ENCODE data around the gene GAREM1.
"Not testable (repeated sequence)": the region's sequence is repeated elsewhere in the genome, so short reads cannot be mapped to it uniquely, and the experiment has no call there.

GAREM1 gene

DNA sequence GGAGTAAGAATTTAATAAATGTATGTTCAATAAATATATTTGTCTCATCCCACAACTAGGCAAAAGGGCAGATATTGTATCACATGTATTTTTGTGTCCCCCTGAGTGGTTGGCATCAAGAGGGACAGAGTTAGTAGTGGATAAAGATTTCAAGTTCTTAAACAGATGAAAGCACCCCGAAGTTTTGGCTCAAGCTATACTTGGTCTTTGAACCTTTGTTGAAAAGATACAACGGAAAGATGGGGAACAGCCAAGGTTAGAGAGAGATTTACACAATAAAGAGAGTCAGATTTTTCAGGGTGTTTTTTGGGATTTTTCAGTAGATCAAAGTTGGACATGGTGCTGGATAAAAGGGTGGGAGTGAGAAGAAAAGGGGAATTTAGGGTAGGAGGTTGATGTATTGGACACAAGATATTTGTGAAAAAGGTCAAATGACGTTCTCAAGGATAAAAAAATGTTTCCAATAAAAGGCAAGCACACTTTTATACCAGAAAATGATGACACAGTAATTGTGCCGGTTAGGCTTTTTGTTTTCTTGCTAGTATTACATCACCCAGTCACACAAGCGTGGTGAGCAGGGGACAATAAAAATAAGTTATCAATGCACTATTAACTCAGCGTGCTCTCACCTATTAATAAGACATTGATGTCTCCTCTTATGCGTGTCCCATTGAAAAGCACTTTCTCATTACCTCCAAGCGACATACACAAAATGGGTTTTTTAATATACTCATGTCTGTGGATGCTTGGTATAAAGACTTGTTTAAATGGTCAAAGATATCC is 221.3 kb downstream of the GAREM1 start:
- no peak for DNase-seq

DNA sequence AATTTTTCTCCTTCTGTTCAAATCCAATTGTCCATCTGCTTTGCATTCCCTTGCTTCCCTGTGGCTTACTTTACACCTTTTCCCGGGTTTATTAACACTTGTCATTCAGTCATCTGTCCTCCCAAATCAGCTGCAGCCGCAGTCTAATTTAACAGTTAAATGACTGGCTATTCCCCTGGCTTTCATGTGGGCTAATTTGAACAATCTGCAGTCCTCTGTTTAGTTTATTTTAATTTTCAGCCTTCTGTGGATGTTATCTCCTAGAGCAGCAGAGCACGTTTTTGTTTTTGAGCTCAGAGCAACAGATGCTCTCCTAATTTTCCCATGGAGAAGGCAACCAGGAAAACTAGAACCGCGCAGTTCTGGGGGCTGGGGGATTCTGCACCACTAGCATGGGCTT is 225.8 kb downstream of the GAREM1 start:
- no peak for DNase-seq

DNA sequence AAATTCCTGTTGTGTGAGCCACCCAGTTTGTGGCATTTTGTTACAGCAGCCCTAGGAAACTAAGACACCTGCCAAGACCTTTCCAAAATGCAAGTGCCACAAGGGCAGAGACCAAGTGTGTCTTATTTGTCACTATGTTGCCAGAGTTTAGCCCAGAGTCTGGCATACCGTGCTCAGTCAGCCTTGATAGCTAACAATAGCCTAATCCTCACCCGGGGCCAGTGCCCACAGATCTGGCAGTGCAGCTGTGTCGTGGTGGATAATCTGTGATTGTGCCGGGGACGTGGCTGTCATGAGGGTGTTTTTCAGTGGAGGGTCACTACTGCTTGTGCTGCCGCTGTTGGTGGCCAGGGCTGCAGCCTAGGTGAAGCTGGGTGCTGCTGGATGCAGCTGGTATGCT is 227.3 kb downstream of the GAREM1 start:
- DNase-seq, result no peak

DNA sequence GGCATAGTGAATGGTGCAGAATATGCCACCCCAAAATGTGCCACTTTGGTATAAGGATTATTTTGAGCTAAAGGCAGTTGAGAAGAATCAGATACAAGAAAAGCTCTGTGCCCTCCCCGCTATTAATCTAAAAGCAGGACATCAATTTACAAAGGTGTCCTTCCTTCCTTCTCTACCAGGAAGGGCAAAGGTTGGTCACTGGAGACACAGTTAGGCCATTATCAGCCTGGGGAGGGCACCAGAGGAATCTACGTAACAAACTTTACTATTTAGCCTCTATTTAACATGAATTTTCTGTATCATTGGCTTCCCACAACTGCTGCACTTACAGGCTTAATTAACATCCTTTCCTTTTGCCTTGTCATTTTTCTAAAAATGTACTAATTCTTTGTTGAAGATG is 228.3 kb downstream of the GAREM1 start:
- DNase-seq, result no peak

DNA sequence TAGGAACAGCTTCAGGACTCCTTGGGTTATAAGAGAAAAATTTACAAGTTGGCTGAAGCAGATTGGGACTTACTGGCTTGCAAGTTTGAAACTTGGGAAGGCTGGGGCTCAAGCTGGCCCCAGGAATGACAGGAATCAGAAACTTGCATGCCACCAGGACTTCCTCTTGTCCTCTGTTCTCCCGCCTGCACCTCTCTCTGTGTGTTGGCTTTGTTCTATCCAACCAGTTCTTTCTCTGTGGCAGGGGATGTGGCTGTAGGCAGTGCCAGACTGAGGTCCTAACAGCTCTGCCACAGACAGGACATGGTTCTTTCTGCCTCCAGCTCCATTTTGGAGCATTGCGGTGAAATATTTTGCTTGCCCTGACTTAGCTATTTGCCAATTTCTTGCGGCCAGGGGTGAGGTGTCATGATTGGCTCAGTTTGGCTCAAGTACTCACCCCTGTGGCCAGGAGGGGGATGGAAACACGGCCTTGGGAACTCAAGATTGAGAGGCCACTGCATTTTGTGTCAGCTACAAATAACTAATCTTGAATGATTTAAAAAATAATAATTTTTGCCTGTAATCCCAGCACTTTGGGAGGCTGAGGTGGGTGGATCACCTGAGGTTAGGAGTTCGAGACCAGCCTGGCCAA is 231.9 kb downstream of the GAREM1 start:
- no peak for DNase-seq

DNA sequence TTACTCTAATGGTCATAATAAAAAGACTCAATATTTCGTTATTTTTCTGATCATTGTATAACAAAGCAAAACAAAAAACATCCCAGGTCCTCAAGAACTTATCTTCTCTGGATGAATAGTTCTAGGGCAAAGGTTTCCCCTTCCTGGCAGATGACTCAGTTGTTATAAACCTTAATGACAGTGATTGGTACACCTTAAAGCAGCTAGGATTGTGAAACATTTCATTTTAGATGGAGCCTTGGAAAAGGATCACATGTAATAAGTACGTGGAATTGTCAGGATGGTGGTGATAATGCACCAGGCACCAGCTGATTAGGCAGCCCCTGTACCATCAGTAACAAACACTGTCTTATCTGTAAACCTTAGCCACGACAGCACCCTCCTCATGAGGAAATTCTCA is 233.6 kb downstream of the GAREM1 start:
- DNase-seq, result no peak

DNA sequence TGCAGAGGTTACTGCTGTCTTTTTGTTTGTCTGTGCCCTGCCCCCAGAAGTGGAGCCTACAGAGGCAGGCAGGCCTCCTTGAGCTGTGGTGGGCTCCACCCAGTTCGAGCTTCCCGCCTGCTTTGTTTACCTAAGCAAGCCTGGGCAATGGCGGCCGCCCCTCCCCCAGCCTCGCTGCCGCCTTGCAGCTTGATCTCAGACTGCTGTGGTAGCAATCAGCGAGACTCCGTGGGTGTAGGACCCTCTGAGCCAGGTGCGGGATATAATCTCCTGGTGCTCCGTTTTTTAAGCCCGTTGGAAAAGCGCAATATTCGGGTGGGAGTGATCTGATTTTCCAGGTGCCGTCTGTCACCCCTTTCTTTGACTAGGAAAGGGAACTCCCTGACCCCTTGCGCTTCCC is 237.3 kb downstream of the GAREM1 start:
- not testable (repeated sequence) for DNase-seq

DNA sequence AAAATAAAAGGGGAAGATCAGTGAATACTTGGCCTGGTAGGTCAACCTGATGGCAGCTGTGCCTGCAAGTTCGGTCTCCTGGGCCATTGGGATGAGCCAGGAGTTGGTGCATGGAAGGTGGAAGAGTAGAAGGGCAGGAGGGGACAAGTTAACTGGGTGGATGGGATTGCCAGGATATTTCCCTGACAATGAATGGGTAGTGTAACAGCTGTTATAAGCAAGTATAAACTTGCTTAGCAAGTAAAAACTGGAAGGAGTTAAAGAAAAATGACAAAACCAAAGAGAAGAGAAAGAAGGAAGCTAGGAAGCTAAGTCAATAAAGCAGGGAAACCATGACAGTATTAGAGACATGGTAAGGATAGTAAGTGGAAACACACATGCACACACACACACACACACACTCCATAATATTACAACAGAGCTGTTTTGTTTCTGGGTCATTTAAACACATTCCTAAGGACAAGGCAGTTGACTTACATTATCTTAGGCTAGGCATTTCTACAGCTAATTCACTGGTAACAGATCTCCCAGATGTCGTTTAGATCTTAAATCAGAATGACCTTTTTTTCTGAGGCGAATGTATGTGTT is 251.2 kb downstream of the GAREM1 start:
- no peak for DNase-seq

DNA sequence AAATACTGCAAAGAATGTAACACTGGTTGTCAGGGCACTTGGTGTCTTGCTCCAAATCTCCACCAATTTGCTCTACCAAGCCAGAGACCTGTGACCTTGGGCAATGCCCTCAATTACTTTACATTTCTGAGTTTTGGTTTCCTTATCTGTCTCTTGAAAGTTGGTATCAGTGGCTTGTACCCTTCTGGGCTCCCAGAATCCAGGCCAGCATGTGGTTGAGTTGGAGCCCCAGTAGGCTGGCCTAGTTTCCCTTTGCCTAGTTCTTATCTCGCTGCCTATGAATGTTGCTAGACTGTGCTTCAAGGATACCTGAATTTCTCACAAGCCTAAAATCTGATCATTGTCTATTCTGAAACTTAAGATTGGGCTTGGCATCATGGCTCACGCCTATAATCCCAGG is 254.3 kb downstream of the GAREM1 start:
- DNase-seq, result no peak

DNA sequence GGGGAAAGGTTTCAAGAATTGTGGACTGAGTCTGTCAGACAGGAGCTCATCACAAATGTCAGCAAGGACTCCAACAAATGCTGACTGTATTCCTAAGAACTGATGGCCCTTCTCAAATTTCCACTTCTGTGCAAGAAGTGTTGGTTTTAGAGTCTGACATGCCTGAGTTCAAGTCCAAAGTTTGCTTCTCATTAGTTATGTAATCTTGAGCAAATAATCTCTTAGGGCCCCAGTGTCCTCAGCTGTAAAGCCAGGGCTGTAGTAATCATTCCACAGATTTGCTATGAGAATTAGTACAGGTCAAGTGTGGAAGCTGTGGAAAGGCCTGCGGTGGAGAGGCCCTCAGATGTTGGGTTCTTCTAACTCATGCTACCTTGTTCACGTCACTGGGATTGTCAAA is 257.0 kb downstream of the GAREM1 start:
- peak; percentile 15 for DNase-seq

All from NCI-H187 treated with DMSO at 0.1 percent for 48 hours (cell line).